ENCODE results near the gene PLAAT2.

DNA sequence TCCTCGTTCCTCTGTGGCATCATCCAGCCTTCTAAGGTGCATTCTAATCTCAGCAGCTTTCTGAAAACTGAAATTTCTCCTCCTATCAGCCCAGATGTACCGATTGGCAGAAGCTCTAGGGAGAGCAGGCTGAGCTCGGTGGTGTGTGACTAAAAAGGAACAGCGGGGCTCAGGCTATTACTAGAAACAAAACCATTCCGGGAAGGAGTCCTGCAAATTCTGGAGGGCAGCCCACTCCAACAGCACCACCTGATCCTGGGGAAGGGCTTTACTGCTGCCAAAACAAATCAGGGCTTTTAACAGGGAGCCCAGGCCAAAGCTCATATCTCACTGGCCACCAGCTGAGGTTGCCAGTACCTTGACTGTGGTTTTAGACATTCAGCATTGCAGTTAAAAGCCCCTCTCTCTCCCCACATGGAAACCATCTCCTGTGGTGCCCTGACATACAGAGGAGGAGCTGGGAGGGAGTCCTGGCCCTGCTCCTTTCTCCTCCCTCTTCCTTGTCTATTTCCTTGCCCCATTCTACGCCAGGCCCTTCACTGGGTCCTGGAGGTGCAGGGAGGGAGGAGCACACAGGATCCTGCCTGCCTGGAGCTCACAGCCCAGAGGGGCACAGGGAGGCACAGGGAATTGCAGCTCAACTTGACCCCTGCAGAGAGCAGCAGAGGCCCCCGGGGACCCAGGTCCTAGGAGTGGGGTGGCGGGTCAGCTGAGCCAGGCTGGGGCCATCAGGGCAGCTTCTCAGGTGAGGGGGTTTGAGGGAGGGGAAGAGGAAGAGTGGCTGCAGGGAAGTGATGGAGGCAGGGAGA is 25.7 kb downstream of the PLAAT2 start:
- TF ChIP-seq CTCF (IDR thresholded peaks at IDR 0.05) = no peak
- TF ChIP-seq POLR2A (IDR thresholded peaks at IDR 0.05) = no peak
